Rectal smooth muscle tissue (tissue), 1 donor: ENCODE data around the gene ARHGAP21.

Source experiments
- H3K27ac ChIP-seq: one replicate; pipeline ENCODE4 v1.7.0; 2013; ENCODE audit warnings: low read depth, low read length, inconsistent platforms
- H3K27me3 ChIP-seq: one replicate; pipeline ENCODE4 v1.7.0; 2013; ENCODE audit warnings: low read length; ENCODE audit not compliant: control insufficient read depth, insufficient read depth
- H3K36me3 ChIP-seq: one replicate; pipeline ENCODE4 v1.7.0; 2013; ENCODE audit warnings: low read length; ENCODE audit not compliant: control insufficient read depth, insufficient read depth
- H3K4me1 ChIP-seq: one replicate; pipeline ENCODE4 v1.7.0; 2013; ENCODE audit warnings: low read length; ENCODE audit not compliant: control insufficient read depth, insufficient read depth
- H3K4me3 ChIP-seq: one replicate; pipeline ENCODE4 v1.7.0; 2013; ENCODE audit warnings: low read length
- H3K9ac ChIP-seq: one replicate; pipeline ENCODE4 v1.7.0; 2013; ENCODE audit warnings: low read length

ARHGAP21 gene

DNA sequence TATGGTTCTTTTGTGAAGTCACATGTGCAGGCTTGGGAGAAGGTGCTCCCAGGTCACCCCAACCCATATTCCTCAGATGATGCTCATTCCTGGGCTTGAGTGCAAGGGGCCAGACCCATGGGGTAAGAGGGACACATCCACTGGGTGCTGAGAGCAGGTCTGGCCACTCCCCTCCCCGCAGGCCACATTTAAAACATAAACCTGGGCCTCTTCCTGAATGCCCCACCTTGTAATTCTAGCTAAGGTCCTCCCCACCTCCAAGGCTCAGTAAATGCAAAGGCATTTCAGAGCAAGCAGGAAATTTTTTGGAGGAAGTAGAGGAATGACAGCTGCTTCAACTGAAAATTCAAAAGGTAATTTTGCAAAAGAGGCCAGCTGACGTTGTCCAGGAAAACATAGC is 172.5 kb downstream of the ARHGAP21 start:
- H3K27ac ChIP-seq: no peak overlapping the region
- no peak overlapping the region for H3K4me3 ChIP-seq
- no peaks in the 10 kb centered on the region for H3K4me1 ChIP-seq
- no peak overlapping the region for H3K9ac ChIP-seq
- H3K27me3 ChIP-seq: no peaks in the 10 kb centered on the region
- H3K36me3 ChIP-seq: no peaks in the 10 kb centered on the region

DNA sequence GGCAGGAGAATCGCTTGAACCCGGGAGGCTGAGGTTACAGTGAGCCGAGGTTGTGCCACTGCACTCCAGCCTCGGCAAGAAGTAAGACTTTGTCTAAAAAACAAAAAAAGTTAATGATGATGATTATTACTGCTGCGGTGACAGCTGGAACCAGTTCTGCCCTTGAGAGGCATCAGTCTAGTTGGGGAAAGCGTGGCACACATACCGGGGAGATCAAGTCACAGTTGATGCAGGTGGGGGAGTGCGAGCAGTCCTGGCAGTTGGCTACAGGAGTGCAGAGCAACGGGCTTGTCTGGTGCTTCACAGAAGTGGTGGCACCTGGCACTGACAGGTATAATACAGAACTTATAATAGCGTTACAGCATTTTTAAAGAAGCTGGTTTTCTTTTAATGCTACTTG is 173.0 kb downstream of the ARHGAP21 start:
- Histone ChIP-seq H3K27me3 (no peaks in the 10 kb centered on the region), H3K4me1 (no peaks in the 10 kb centered on the region), H3K36me3 (peaks cover 3% of the 10 kb centered on the region), H3K9ac (no peak overlapping the region), H3K4me3 (no peak overlapping the region), H3K27ac (no peak overlapping the region)

DNA sequence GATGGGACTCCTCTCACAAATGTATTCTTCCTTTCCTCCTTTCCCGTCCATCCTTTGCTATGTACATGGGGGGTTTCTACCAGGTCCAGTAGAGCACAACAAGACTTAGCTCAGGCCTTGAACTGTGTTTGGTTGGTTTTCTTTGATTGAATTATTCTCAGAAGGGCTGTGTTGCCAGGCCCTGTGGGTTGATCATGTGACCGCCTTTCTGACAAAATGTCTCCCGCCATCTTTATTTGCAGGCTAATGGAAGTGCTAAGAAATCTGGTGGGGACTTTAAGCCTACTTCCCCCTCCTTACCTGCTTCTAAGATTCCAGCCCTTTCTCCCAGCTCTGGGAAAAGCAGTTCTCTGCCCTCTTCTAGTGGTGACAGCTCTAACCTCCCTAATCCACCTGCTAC is 178.1 kb downstream of the ARHGAP21 start:
- Histone ChIP-seq H3K9ac (no peak overlapping the region), H3K4me1 (no peaks in the 10 kb centered on the region), H3K4me3 (no peak overlapping the region), H3K27ac (no peak overlapping the region), H3K36me3 (peaks cover 3% of the 10 kb centered on the region), H3K27me3 (no peaks in the 10 kb centered on the region)

GRCh38 chr10:24544776-24545175 is 178.9 kb downstream of the ARHGAP21 start:
- Histone ChIP-seq H3K36me3 (peaks cover 3% of the 10 kb centered on the region), H3K4me3 (no peak overlapping the region), H3K9ac (no peak overlapping the region)

GRCh38 chr10:24542314-24543270 is 181.1 kb downstream of the ARHGAP21 start:
- H3K27ac ChIP-seq: no peak overlapping the region
- H3K27me3 ChIP-seq: no peaks in the 10 kb centered on the region
- no peaks in the 10 kb centered on the region for H3K4me1 ChIP-seq
- H3K4me3 ChIP-seq: no peak overlapping the region
- H3K9ac ChIP-seq: no peak overlapping the region
- H3K36me3 ChIP-seq: peaks cover 3% of the 10 kb centered on the region

More at GRCh38 chr10:24544776-24545175, 178.9 kb downstream of the ARHGAP21 start:
- Histone ChIP-seq H3K27me3 (no peaks in the 10 kb centered on the region), H3K27ac (no peak overlapping the region), H3K4me1 (no peaks in the 10 kb centered on the region)

DNA sequence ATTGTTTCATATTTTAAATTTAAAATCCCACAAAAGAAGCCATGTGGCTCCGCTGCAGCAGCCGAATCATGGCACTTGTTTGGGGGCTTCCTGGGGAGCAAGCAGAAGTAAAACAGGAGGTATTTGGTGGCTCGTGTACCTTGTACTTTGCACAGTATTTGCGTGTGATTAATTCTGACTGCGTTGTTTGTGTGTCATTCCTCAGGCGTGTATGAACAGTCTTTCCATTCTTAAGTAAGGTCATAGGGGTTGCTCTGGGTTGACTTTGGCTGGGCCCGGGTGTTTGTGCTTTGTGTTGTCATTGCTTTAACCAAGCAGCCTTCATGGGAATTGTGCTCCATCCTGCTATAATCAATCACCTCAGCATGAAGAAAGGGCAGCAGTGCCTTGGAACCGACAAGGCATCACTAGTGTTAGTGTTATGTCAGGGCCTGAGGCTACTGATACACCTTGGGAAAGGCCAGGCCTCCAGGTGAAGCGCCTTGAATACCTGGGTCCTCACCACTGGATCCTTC is 182.4 kb downstream of the ARHGAP21 start:
- no peaks in the 10 kb centered on the region for H3K27me3 ChIP-seq
- H3K36me3 ChIP-seq: peaks cover 8% of the 10 kb centered on the region
- H3K4me3 ChIP-seq: no peak overlapping the region
- no peak overlapping the region for H3K9ac ChIP-seq
- no peak overlapping the region for H3K27ac ChIP-seq
- H3K4me1 ChIP-seq: no peaks in the 10 kb centered on the region

GRCh38 chr10:24536636-24537035 is 187.1 kb downstream of the ARHGAP21 start:
- H3K9ac ChIP-seq: no peak overlapping the region
- H3K36me3 ChIP-seq: peaks cover 23% of the 10 kb centered on the region
- no peak overlapping the region for H3K27ac ChIP-seq
- no peaks in the 10 kb centered on the region for H3K4me1 ChIP-seq
- H3K4me3 ChIP-seq: no peak overlapping the region
- no peaks in the 10 kb centered on the region for H3K27me3 ChIP-seq

GRCh38 chr10:24533981-24534380 is 189.7 kb downstream of the ARHGAP21 start:
- Histone ChIP-seq H3K36me3 (peaks cover 23% of the 10 kb centered on the region), H3K4me3 (no peak overlapping the region), H3K4me1 (no peaks in the 10 kb centered on the region), H3K27ac (no peak overlapping the region), H3K27me3 (no peaks in the 10 kb centered on the region), H3K9ac (no peak overlapping the region)
